Measurements from ENCODE around the gene TMEM8B.

TMEM8B gene

DNA sequence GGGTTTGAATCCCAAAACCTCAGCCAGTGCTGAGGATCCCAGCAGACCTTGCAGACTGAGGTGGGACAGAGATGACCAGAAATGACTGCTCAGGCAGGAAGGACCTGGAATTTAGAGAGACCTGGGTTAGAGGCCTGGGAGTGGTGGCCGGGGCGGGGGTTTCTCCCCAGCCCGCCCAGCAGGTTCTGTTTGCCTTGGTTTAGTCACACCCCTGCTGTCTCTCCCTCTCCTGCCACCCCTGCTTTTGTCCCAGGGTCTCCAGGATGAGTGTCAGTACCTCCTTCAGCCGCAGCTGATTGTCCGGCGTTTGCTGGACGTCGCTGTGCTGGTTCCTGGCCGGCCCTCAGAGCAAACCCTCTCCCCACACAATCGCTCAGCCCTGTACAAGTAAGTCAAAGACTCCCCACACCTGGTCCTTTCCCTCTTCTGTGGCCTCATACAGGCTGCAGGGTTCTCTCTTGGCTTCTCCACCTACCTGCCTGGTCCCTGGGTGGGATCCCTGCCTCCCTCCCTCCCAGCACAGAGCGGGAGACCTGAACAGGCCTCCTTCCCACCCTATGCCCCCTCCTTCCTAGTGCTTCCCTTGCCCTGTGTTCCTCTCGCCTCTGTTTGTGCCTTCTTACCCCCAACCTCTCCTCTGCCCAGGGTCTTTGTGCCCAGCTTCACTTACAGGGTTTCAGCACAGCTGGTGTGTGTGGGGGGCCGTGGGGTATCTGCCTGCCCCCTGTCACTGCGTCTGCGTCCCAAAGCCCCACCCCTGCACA lies 12.0 kb downstream of the TMEM8B start:
- no peak for DNase-seq

DNA sequence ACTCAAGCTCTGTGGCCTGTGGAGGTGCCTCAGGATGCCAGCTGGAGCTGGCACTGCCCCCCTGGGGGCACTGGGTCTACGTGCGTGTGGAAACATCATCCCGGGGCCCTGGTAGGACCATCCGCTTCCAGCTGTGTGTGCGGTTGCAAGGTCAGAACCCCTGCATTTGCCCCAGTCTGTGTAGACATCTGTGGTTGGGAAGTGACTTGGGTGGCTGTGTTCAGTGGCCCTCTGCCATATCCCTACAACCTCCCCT lies 12.5 kb downstream of the TMEM8B start:
- DNase-seq = no peak

DNA sequence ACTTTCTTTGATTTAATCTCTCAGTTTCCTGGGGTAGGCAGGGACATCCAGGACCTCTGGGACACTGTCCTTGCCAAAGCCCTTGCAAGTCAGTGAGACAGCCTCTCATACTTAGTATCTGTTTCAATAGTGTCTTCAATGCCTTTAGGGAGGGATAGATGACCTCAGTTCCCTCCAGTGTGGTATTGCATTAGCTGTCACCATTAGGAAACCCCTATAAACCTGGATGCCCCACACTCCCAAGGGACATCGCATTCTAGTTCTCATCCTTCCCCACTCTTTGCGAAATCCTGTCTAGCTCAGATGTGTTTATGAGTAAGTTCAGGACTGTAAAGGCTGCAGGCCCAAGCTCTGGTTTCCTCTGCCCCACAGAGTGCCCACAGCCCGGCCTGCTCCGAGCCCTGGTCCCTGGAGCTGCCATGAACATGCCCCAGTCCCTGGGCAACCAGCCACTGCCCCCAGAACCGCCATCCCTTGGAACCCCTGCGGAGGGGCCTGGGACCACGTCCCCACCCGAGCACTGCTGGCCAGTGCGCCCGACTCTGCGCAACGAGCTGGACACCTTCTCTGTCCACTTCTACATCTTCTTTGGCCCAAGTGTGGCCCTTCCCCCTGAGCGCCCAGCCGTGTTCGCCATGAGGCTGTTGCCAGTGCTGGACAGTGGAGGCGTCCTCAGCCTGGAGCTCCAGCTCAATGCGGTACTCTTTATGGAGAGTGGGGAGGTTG lies 13.2 kb downstream of the TMEM8B start:
- DNase-seq = no peak

DNA sequence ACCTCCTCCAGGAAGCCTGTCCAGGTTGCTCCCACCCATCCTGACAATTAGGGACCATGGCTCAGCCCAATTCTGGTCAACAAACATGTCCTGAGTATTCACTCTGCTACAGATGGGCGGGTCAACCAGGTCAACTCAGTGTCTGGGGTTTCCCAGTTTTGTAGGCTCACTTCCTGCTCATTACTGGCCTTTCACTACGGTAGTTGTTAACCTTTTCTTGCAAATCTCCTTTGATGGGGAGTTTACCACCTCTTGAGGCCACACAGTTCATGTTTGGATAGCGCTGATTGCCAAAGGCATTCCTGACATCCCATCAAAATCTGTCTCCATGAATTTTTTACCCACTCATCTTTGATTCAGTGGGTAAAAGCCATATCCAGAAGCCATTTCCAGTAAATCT lies 13.8 kb downstream of the TMEM8B start:
- no peak for DNase-seq

DNA sequence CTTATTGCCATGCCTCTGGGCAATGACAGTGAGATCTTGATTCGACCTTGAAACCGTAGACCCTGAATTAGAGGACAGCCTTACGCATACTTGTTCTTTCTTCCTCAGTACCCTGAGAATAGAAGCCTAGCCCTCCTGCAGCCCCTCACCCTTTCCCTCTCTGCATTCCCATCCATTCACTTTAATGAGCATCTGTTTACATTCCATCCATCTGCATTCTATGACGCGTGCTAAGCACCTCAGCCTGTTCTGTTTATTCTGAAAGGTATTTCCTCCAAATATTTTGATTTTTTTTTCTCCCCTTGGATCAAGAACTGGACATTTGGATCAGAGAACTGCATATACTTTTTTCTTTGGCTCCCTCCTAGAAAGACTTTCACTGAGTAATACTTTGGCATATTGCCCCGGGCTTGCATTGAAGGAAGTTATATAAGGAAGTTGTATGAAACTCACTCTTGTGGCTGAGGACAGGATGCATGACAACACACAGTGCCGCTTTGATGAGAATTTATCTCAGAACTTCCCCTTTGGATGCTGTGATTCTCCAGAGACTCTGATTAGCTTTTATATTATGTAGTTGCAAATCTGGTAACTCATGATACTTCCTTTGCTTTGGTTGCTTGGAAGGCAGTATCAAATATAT lies 15.7 kb downstream of the TMEM8B start:
- peak; percentile 93 for DNase-seq

DNA sequence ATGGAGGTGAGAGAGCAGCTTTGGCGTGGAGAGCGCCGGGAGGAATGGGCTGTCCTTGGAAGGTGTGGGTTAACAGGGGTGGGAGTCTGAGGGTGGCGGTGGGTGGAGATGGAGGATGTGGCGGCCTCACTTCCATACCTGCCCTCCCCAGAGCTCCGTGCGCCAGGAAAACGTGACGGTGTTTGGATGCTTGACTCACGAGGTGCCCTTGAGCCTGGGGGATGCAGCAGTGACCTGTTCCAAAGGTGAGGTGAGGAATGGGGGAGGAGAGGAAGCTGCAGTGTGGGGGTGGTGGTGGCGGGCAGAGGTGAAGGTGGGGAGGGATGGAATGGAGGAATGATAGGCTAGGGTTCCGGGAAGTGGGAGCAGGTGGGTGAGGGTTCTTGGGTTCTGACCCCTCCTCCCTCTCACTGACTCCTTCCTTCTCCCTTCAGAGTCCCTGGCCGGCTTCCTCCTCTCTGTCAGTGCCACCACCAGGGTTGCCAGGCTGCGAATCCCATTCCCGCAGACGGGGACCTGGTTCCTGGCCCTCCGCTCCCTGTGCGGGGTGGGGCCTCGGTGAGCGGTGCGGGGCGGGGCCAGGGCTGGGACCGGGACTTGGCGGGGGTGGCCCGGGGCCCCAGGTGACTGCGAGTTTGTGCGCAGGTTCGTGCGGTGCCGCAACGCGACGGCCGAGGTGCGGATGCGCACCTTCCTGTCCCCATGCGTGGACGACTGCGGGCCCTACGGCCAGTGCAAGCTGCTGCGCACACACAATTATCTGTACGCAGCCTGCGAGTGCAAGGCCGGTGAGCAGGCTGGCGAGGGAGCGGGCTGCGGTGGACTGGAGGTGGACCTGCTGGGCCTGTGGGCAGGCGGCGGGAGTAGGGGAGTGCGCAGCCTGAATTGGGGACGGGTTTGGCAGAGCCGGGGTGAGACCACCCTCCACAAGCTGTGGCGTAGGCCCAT lies 17.1 kb downstream of the TMEM8B start:
- DNase-seq = no peak

DNA sequence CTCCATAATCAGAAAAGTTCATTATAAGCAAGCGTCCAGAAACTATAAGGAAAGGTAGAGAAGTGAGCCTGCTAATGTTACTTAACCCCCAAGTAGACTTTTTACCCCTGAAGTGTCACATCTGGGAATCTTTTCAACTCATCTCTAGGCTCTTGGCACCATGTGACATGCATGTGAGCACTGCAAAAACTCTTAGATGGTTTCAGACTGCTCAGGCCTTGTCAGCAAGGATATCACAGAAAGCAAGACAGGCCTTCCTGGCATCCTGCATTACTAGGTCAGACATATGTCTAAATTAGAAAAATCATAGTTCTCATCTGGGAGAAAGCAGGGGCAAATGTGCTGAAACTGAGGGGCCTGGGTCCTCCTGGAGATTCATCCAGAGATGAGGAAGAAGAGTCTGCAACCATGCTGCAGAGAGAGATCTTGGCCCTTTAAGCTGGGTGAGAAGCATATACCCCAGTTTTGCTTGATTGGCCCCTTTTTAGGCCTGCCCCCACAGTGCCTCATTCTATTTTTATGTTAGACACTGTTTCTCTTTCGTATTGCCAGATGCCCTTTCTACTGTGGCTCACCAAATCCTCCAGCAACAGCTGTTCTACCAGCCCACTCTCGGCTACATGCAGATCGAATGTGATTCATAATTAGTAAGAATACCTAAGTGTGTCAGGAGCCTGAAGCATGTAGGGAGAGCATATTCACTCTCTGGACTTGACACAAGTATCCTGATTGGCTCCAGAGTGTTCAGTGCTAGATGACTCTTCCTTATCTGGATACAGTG lies 19.0 kb downstream of the TMEM8B start:
- DNase-seq = peak; percentile 89

DNA sequence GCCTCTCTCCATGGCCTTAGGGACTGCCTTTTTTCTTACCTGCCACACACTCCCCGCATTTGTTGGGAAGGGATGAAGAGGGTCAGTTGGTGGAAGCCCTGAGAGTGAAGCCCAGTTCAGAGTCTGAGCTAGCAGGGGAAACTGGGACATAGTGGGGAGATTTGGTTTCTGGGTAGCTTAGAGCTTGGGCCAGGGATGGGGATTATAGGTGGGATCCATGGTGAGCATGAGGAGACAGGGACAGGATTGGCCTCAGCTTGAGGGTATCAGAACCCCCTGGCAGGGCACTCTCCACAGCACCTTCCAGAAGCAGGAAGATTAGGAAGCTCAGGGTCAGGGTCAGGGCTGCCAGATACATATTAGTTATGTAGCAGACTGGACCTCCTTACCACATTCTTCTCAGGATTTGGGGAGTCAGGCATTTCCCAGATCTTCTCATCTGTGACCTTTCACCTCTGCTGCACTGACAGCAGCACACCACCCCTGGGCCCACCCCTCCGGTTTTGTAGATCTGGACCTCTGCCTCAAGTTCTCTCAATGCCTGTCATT lies 23.3 kb downstream of the TMEM8B start:
- no peak for DNase-seq

DNA sequence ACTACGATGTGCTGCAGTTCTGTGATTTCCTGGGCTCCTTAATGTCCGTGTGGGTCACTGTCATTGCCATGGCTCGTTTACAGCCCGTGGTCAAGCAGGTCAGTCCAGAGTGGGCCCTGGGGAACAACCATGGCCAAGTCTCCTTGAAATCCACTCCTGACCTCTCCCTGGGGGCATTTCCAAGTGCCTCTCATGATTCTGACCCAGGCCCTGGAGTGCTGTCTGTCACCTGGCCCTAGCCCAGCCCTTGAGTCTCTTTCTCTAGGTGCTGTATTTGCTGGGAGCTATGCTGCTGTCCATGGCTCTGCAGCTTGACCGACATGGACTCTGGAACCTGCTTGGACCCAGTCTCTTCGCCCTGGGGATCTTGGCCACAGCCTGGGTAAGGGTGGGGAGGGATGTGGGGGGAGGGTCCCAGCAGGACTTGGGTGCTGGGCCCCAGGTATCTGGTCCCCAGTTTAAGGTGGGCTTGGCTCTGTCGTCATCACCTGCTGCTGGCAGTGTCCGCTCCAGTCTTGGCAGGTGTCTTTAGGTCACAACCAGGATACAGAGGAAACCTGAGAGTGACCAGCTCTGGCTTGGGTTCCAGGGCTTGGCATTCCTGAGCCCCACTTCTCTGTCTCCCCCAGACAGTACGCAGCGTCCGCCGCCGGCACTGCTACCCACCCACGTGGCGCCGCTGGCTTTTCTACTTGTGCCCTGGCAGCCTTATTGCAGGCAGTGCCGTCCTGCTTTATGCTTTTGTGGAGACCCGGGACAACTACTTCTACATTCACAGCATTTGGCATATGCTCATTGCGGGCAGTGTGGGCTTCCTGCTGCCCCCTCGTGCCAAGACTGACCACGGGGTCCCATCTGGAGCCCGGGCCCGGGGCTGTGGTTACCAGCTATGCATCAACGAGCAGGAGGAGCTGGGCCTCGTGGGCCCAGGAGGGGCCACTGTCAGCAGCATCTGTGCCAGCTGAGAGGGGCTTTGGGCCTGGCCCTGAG lies 24.1 kb downstream of the TMEM8B start:
- no peak for DNase-seq

DNA sequence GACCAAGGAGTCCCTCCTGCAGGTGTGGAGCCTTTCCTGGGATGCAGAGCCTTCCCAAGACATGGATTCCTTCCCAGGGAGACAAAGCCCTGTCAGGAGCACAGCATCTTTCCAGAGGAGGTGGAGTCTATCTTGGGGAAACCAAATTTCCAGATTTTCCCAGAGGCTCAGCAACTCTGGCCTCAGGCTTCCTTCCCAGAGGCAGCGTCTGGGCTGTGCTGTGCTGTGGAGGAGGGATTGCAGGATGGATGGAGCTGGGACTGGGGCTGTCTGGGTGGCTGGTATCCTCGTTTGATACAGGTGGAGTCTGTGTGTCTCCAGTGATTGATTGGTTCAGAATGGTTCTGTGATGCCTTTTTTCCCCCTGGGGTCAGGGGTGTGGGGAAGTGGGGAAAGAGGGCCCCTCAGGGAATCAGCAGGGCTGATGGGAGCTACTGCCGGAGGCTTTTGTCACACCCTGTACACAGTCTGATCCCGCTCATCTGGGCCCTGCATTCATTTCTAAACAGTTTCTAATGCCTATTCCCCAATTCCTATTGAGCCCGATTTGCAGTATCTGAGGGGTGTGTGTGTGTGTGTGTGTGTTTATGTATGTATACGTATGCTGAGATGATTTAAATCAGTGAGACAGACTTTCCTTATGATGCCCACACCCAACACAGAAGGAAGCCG lies 25.2 kb downstream of the TMEM8B start:
- DNase-seq = no peak

DNA sequence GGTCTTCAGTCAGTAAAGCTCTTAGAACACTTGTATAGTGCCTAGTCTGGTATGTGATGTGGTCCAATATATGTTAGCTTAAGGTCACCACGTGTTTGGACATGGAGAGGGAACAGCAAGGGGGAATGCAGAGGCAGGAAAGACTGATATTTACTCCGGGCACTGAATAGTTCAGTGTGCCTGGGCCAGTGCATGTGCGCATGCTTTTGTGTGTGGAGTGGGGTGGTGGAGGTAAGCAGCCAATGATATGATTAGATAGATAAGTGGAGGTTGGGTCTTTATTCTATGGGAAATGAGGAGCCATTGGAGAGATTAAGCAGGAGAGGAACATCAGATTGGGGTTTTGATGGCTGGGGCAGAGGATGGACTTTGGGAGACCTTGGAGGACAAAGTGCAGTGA lies 27.2 kb downstream of the TMEM8B start:
- no peak for DNase-seq

DNA sequence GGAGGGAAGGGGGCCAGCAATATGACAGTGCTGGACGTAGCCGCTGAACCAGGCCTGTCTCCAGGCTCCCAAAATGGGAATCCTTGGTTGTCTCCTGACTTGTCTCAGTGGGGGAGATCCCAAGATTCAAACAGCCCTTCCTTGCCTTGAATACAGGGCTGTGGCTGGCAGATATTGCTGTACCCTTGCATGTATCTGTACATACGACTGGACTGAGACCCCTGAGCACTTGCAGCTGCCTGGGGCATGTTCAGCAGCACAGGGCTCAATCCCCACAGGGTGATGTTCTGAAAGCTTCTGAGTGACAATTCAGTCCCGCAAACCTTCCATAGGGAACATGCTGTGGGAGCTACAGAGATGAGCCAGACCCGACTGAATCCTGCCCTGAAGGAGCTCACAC lies 27.9 kb downstream of the TMEM8B start:
- no peak for DNase-seq

DNA sequence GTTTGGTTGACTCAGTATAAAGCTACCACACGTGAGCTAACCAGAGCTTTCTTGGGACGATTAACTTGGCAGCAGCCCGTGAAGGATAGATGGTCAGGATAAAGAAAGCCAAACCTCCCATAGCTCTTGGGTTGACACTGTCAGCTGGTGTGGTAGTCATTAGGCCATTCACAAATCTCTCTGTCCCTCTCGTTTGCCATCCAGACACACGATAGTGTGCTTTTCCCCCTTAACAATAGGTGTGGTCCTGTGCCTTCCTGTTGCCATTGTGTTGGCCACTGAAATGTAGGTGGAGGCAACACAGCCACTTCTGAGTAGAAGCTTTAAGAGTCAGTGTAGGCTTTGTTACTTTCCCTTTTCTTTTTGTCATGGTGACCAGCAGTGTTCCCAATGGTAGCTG lies 29.4 kb downstream of the TMEM8B start:
- DNase-seq = no peak

DNA sequence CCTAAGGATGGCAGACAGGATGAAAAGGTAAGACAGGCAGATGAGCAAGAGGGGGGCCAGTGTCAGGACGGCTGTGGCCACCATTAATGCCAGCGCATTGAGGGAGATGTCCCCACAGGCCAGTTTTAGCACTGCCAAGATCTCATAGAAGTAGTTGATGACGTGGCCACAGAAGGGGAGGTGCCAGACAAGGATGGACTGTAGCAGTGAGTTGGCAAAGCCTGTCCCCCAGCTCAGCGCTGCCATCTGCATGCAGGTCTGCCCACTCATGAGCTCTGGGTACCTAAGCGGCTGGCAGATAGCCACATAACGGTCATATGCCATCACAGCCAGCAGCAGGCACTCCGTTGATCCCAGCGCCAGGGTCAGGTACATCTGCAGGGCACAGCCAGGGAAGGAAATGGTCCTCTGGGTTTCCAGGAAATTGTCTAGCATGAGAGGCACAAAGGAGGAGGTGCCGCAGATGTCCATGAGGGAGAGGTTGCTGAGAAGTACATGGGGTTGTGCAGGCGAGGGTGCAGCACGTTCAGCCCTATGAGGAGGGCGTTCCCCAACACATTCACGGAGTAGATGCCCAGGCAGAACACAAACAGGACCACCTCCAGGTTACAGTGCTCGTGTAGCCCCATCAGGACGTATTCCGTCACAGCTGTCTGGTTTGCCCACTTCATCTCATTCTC lies 30.4 kb downstream of the TMEM8B start:
- peak; percentile 13 for DNase-seq

DNA sequence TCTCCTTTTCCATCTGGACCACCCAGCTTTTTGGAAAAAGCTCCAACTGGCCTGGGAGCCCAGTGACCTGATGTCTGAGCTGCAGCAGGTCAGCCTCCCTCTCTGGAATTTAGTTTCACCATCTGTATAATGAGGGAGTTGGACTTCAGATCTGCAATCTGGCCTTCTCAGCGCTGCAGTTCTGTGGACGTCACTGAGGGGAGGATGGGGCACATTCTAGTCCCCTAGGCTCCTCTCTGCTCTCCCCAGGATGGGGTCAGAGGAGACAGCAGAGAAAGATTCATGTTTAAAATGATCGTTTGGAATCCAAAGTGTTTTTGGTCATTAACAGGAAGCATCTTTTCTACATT lies 30.9 kb downstream of the TMEM8B start:
- no peak for DNase-seq

DNA sequence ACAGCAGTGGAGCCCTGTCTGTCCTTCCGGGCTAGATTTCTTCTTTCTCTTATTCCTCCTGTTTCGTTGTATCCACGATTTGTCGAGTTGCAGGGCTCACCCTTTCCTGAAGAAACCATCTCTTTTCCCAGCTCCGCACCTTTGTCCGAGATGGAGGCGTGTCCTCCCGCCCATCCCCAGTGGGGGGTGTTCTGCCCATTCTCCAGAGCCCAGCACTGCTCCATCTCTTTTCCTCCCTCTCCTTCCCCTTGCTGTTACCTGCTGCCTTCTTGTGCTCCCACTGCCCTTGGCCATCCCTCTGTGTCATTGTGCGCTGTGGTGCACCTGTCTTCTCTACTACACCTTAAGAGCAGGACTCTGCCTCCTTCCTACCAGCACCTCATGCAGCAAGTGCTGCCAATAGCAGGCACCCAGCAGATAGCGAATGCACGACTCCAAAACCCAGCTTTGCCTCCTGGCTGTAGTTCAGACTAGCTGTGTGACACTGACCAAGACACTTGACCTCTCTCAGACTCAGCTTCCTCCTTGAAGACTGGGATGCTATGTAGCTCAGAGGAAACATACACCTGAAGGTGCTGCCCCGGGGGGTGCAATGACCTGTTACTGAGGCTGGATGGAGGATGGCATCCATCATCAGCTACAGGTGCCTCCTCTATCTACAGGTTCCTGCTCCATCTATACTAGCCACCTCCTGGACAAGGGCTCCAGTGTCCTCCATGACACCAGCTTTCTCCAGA lies 32.3 kb downstream of the TMEM8B start:
- no peak for DNase-seq

DNA sequence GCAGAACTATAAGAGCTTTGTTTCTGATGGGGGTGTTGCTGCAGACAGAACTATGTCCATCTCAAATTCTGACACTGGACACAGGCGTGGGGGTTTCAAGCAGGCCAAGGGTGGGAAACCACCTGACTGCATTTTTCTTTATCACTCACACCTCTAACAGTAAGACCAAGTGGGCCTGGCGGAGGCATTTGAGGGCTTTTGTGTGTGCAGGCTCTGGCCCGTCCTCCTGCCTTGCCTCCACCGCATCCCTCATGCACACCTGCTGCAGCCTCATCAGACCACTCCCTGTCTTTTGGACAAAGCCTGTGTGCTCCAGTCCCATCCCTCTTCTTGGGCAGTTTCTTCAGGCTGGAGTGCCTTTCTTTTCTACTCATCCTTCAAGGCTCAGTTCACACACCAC lies 33.3 kb downstream of the TMEM8B start:
- no peak for DNase-seq

DNA sequence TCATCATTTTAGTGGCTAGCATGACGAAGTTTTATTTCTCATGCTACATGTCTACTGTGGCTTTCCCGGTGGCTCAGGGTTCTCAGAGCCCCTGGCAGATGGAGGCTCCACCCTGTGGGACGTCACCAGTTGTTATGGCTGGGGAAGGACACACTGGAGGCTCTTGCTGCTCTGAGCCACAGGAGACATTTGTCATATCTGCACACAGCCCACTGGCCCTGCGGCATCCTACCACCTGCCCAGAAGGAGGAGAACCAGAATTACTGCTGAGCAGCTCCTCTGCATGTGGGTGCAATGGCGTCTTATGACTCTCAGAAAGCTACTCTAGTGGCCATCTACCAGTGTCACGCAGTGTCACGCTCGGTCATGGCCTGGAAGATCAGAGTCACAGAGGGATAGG lies 34.6 kb downstream of the TMEM8B start:
- DNase-seq = no peak

DNA sequence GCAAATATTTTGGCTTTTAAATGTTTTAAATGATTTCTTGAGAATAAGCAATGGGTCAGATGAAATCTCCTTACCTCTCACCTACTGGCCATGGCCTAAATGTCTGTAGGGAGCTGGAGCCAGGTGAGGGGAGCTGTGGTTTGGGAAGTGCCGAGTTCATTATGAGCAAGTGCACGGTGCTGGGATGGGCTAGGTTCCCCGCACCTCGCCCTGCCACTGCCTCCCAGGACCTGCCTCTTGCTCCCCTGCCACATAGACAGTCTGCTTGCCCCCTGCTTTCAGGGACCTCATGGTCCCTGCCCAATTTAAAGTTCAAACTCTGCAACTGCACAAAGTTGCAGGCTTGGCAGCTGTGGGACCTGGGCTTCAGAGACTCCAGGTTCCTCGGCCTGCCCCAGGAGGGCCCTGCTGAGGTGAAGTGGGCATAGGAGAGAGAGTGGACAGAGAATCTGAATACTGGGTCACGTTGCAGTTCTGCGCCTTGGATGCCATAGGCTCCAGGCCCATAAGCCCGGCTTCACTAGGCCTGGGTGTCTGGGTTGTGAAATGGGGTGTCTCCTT lies 35.7 kb downstream of the TMEM8B start:
- DNase-seq = no peak

Data from EL (cell line).